ENCODE measurements around the gene GPER1. TPM values are rescaled to one million over a fixed set of nuclear protein-coding genes. Genes with fewer than 3 reads are reported as not detected.
A peak's percentile ranks its signal among the peaks of the same experiment; 100 is the strongest.

The GPER1 gene
- total RNA-seq, 1 experiment from 2014 or later: not detected

DNA sequence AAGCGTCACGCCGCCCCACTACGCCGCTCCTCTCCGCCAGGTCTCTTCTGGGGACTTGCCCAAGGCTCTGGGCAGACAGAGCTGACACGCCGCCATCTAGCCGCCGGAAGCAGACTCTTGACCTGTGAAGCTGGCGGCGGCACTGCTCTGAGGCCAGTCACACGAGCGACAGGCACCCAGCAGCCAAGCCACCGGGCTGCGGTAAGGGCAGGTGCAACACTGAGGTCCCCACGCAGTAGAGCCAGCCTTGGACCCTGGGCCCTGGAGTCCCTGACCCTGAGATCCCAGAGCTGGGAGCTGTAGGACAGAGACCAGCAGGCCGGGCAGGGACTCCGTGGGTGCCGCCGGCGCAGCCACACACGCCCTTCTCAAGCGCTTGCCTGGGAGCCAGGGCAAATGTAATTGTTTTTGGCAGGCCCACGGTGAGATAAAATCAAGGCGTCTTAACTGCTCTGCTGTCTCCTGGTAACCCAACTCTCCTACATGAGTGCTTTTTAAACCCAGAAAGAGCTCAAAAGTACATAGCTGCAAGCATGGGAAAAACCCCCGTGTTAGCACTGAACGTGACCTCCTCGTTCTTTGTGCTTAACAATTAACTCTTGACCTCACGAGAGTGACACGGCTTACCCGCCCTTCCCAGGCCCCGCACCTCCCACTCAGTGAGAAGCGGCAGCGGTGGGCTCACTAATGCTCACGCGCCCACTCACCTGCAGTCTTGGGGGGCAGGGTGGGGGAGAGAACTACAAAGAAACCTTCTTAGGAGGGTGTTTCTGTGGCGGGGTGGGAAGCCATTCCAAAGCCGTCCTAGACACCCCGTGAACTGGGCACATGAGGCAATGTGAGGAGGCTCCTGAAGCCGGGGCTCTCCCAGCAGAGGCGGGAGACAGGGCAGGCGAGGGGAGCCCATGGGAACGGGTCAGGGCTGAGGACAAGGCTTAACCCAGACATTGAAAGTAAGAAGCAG, 8.5 kb downstream of the GPER1 start:
- no peak overlapping the region for H3K4me3 Mint-ChIP-seq
- H3K27ac ChIP-seq (ENCODE audit: insufficient read length, low read depth, low read length): no peak overlapping the region
- H3K9me3 ChIP-seq (ENCODE audit: control insufficient read depth, low read depth, low read length): no peaks in the 10 kb centered on the region
- H4K5ac ChIP-seq (ENCODE audit: insufficient read length, low read depth, low read length): no peak overlapping the region
- peaks cover 7% of the 10 kb centered on the region for H3K79me1 ChIP-seq (ENCODE audit: insufficient read depth, low read depth, low read length, poor library complexity, severe bottlenecking)
- H3K9ac ChIP-seq (ENCODE audit: extremely low read depth, insufficient read length, low read length): no peak overlapping the region
- peak overlapping the region; percentile 18 for H4K91ac ChIP-seq (ENCODE audit: insufficient read length, low read depth, low read length)
- H2BK5ac ChIP-seq (ENCODE audit: insufficient read length, low read length): no peak overlapping the region
- H3K4me1 Mint-ChIP-seq: no peaks in the 10 kb centered on the region
- no peak overlapping the region for H4K8ac ChIP-seq (replicated peaks; ENCODE audit: insufficient read length, low read depth, low read length)
- H3K36me3 Mint-ChIP-seq (ENCODE audit: insufficient read depth in 1 of 3, low read depth in 3 of 3): peaks cover 5 to 30% (median 19%) of the 10 kb centered on the region in 3 experiments; a peak in 6 of 7 replicates
- TF ChIP-seq CTCF (conservative IDR thresholded peaks at IDR 0.05): no peak
- H3K79me2 ChIP-seq (ENCODE audit: insufficient read depth, low read length): peaks cover 3% of the 10 kb centered on the region; the same call in 1 of the 2 replicates
- peaks cover 9% of the 10 kb centered on the region for H4K20me1 ChIP-seq (ENCODE audit: control insufficient read depth, insufficient read depth, insufficient read length)
- H2BK15ac ChIP-seq (ENCODE audit: low read depth, low read length): no peak overlapping the region
- no peaks in the 10 kb centered on the region for H3K4me1 ChIP-seq (ENCODE audit: insufficient read depth, low read length)
- no peak overlapping the region for H2AK5ac ChIP-seq (ENCODE audit: insufficient read length, low read length)
- no peaks in the 10 kb centered on the region for H3K23me2 ChIP-seq (ENCODE audit: insufficient read length, low read depth, low read length, poor library complexity, severe bottlenecking)
- no peak overlapping the region for H3K56ac ChIP-seq (ENCODE audit: insufficient read length, low read depth, low read length)
- H2BK120ac ChIP-seq (ENCODE audit: low read depth, low read length, poor library complexity, severe bottlenecking): no peak overlapping the region
- no peak overlapping the region for H3K23ac ChIP-seq (ENCODE audit: insufficient read length, low read depth, low read length)
- peak overlapping the region in 2 of 3 experiments; percentile 41 to 75; a peak in 4 of 7 replicates for H3K27ac Mint-ChIP-seq
- H3T11ph ChIP-seq (ENCODE audit: low read length): no peak overlapping the region
- no peak overlapping the region for H2BK12ac ChIP-seq (ENCODE audit: insufficient read length, low read depth, low read length)
- no CpG with 5 or more reads among the region's 44 CpGs for WGBS (ENCODE audit: extremely low coverage, insufficient read length, low lambda C conversion rate)
- H3K4ac ChIP-seq (ENCODE audit: low read depth, low read length): no peak overlapping the region
- no peak overlapping the region for H3K14ac ChIP-seq (ENCODE audit: insufficient read depth, low read length)
- no peak overlapping the region for H3K4me2 ChIP-seq (ENCODE audit: insufficient read depth, insufficient read length, low read length)
- no peaks in the 10 kb centered on the region for H3K27me3 ChIP-seq (ENCODE audit: insufficient read depth, low read length)
- no peak overlapping the region for H3K18ac ChIP-seq (ENCODE audit: insufficient read length, low read depth, low read length)
- DNase-seq: no peak
- H3K9me3 Mint-ChIP-seq: no peaks in the 10 kb centered on the region
- no peak overlapping the region for H2BK20ac ChIP-seq (ENCODE audit: low read depth, low read length, poor library complexity, severe bottlenecking)
- no peak overlapping the region for H2AFZ ChIP-seq (ENCODE audit: low read length)
- no peaks in the 10 kb centered on the region; the same call in 1 of the 2 replicates for H3K27me3 Mint-ChIP-seq (ENCODE audit: low read depth)

All from H9 (cell line).